Measurements from ENCODE around the gene DUT.

DNA sequence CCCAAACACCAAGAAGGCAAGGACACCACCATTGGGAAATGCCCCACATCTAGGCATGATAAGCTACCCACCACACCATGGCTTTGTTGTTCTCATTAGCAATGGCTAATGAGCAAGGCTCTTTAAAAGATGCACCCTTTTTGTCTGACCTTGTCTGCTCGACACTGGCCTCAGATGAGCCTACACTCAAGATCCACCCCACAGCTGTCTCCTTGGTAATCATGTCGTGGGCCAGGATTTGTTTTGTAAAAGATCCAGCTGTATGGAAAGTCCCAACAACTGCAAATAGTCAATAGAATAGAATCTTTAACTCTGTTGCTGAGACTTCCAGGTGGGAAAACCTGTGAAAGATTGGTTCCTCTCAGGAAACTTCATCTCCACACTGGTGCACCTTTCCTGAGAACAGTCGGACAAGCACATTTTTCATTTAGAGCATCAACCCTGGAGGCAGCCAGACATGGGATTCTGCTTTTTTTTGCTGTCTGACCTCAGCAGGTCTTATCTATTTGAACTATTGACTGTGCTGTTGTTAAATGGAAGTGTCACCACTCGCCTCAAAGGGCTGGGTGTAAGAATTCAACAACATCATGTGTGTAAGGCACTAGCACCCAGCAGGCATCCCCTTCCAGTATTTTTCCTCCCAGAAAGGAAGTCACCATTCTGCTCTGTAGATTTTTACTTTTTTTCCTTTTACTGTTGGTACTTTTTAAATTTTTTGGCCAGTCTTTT is 35.5 kb downstream of the DUT start:
- no peak for TF ChIP-seq POLR2AphosphoS5 (IDR thresholded peaks at IDR 0.05; ENCODE audit: low read depth, low read length)
- no peak for TF ChIP-seq TAF1 (IDR thresholded peaks at IDR 0.05; ENCODE audit: borderline replicate concordance, insufficient read depth, low read length)
- TF ChIP-seq, protein P1, sequence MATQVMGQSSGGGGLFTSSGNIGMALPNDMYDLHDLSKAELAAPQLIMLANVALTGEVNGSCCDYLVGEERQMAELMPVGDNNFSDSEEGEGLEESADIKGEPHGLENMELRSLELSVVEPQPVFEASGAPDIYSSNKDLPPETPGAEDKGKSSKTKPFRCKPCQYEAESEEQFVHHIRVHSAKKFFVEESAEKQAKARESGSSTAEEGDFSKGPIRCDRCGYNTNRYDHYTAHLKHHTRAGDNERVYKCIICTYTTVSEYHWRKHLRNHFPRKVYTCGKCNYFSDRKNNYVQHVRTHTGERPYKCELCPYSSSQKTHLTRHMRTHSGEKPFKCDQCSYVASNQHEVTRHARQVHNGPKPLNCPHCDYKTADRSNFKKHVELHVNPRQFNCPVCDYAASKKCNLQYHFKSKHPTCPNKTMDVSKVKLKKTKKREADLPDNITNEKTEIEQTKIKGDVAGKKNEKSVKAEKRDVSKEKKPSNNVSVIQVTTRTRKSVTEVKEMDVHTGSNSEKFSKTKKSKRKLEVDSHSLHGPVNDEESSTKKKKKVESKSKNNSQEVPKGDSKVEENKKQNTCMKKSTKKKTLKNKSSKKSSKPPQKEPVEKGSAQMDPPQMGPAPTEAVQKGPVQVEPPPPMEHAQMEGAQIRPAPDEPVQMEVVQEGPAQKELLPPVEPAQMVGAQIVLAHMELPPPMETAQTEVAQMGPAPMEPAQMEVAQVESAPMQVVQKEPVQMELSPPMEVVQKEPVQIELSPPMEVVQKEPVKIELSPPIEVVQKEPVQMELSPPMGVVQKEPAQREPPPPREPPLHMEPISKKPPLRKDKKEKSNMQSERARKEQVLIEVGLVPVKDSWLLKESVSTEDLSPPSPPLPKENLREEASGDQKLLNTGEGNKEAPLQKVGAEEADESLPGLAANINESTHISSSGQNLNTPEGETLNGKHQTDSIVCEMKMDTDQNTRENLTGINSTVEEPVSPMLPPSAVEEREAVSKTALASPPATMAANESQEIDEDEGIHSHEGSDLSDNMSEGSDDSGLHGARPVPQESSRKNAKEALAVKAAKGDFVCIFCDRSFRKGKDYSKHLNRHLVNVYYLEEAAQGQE (IDR thresholded peaks at IDR 0.05; ENCODE audit: insufficient read depth in 1 of 2, low read depth in 2 of 2, low read length in 2 of 2), result no peak
